NOMO-1 (cell line): Measurements from ENCODE around the gene HS1BP3.

Source experiments
- DNase-seq, 2 experiments: peaks; one replicate each; lab custom pipeline; 2025; ENCODE audit not compliant: unreplicated experiment in 2 of 2; lab: John Stamatoyannopoulos, UW

The HS1BP3 gene

DNA sequence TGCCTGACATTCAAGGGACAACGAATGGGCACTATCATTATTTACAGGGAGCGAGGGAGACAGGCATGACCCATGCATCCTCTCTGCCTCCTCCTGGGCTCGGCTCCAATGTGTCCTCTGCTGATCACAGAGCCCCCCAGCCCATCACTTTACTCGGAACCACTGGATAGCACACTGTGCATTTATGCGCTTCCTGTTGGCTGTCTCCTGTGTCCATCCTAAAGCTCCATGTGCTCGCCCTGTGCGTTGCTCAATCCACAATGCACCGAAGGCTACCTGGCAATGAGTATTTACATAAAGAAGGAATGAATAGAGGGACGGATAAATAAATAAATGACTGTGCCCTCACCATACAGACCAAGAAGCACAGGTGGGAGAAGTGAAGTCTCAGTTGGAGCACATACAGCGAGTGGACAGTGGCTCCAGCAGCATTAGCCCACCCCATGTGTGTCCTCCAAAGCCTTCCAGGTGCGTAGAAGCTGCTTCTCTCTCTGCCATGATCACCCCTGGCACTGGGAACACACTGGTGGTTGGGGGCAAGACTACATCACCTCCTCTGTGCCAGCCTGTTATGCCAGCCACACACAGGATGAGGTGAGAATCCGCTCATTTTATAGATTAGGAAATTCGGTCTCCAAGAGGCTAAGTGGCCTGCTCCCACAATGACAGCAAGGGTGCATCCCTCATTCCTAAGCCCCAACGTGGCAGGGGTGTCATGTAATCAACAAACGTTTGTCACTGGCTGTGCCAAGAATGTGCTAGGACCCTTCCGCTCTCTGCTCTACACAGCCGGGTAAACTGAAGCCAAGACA is 13.7 kb upstream of the HS1BP3 start:
- DNase-seq = no peak

DNA sequence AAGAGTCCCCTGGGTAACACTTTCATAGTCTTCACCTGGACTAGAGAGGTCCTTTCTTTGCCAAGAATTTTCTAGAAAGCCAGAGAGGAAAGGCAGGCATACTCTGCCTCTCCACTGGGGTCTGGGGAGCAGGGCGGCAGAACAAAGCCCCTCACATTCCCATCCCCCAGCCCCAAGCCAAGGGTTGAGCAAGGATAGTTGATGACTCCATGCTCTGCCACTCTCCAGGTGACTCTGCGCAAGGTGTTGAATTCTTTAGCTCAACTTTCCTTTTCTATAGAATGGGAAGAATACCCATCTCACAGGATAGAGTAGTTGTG is 13.1 kb upstream of the HS1BP3 start:
- no peak for DNase-seq

DNA sequence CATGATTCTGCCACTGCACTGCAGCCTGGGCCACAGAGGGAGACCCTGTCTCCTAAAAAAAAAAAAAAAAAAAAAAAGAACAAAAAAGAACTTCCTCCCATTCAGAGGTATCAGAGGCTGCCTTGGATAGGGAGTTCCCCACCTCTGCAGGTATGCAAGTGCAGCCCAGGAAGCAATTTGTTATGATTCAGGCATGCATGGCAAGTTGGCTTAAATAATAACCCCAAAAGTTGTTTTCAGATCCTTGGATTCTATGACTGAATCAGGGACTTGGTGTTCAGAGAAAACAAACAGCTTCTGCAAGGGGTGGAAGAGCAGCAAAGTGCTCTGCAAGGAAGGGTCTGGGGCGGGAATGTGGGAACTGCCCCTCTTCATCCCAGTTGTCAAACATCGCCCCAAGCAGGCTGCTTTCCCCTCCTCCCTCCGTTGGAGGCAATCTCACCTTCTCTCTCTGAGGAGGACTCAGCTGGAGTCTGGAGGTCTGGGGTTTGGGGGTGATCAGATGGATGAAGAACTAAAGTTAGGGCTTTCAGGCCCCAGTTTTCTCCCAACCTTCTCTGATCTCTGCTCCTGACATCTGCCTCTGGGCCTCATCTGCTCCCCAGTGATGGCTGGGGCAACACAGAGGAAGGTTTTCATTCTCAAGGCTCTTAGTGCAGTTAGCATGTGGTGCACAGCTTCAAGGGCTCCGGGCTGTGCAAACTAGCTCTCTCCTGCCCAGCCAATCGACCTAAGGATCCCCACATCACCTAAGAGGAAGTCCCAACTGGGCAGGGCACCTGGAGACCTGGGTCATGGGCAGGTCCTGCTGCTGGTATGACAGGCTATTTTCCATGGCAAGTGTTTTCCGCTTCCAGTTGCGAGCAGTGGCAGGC is 12.5 kb upstream of the HS1BP3 start:
- DNase-seq = no peak

DNA sequence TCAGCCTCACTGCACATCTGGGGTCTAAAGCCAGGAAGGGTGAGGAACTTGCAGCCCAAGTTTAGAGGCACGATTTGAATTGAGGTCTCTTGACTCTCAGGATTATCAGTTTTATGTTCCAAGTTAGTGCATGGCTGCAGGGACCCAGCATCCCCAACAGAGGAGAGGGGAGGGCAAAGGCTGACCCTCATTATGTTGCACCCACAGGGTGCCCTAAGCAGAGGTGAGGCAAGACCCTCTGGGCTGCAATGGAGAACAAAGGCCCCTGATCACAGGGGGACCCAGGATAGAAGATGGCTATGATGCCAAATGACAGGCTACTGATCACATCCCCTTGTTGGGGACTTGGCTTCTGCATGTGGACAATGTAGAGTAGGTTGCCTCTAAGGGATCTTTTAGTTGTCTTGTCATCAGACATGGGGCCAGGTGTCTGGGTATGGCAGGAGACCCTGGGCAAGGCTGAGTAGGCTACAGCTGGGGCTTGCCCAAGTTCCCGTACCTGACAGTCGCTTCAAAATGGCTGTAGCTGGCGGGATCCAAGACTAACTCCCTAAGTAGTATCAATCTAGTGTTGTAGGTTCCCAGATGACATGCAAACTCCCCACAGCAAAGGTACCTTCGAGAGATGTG is 11.5 kb upstream of the HS1BP3 start:
- no peak for DNase-seq

DNA sequence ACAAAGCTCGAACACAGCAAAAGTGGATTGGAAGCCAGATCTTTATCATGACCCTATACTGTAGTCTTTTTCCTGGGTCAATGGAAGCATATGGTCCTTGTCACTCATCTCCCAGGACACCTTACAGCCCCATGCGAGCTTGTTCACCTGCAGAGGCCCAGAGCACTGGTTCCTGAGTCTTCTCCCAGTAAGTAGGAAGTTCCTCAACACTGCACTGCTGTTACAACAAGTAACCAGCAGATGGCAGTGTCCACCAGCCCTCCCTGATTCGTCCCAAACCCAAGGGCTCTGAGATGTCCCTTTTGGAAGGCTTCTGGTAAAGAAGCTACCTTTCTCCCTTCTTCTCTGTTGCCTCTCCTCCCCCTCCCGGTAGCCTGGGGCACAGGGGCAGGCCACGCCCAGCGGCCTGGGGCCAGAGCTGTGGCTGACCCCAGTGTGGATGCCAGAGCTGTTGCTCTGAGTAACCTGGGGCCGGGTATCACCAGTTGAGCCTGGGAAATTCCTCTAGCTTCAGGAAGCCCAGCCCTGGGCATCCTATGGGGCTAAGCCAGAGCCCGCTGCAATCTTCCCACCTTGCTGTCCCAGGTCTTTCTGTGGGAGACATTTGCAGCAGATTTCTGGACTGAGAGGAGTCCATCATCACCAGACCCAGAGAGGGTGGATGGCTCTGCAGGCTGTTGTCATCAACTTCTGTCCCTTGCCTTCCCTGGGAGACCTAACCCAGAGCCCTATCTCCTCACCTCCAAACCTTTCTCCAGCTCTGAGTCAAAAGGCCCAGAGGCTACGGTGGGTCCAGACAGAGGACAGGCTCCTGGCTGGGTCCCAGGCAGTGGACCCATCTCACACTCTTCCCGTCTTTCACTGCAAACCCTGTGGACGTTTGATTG is 10.8 kb upstream of the HS1BP3 start:
- DNase-seq = peak; percentile 43 to 55

DNA sequence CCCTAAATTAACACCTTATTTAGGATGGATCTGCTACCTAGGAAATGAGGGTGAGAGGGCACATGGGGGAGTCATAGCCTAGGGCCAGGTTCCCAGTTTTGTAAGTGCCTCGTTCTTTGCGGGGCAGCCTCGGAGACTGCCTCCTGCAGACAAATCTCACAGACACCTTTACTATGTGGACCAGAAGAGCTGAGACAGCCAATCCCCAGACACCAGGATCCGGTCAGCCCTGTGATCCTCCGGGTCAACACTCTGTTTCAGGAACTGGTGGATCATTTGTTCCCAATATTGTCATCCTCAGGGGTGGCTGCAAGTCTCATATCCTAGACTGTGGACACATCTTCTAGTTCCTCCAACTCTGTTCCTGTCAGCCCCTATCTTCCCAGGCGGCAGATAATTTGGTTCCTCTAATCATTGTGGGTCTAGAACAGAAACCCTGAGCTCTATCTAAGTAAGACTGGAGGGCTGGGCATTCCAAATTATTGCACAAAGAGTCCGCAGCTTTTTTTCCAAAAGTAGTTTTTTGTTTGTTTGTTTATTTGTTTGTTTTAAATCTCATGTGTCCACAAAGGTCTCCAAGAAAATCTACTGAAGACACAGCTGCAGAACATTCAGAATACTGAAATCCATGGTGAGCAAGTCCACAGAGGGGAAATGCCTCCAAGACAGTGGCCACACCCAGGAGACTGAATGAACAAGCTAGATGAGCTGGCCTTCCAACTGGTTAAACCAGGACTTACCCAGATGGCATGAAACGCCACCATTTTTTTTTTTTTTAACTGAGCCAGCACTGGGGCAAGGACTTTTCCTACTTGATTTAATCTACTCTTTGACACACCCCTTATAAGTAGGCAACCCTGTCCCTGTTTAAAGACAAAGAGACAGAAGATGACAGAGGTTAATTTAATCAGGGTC is 9.9 kb upstream of the HS1BP3 start:
- peak in 1 of 2 experiments; percentile 55 for DNase-seq

DNA sequence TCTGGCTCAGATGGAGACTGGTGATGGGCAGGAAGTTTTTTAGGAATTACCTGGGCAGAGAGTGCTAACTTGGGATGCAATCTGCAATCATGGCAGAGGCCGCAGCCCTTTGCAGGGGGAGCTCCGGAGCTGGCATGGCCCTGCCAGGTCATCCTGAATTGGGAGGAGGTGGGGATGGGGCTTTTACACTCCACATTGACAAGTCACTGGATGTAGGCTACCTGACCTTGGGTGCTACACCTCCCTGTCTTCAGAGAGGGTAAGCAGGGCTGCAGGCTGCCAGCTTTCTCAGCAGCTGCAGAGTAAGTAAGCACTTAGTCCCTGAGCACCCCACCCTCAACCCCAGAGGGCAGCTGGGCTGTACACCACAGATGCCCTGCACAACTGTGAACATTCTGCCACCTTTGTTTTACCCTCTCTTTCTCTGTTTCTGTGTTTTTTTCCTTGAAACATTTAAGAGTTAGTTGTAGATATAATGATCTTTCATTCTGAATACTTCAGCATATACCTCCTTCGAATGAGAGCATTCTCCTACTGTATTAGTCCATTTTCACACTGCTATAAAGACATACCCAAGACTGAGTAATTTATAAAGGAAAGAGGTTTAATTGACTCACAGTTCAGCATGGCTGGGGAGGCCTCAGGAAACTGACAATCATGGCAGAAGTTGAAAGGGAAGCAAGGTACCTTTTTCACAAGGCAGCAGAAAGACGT is 6.8 kb upstream of the HS1BP3 start:
- no peak for DNase-seq

DNA sequence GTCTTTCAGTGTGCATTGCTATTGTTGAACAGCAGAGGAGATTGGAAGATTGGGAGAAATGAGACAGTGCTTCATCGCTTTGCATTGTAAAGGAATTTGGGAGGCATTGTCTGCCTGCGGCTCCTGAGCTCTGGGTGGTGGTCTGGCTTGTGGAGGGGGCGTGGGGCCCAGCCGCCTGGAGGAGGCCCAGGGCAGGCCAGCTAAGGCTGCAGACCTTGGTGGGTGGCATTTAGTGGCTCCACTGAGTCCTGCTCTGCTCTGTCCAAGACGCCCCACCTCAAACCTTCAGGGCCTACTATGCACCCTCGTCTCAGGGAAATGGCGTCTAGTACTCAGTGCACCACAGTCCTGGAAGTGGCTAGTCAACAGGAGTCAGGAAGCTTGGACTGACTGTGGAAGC is 5.7 kb upstream of the HS1BP3 start:
- no peak for DNase-seq

DNA sequence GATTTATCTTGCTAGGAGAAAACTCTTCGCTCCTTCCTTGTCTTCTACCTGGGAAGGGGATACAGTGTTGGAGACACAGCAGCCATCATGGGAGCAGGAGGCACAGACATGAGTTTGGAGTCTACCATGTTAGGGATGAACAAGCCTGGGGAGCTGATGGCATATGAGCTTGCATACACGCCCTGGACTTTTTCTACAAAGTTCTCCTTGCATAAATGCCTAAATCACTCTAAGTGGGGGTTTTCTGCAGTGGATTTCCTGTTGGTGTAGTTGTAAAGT is 3.6 kb upstream of the HS1BP3 start:
- DNase-seq = no peak

DNA sequence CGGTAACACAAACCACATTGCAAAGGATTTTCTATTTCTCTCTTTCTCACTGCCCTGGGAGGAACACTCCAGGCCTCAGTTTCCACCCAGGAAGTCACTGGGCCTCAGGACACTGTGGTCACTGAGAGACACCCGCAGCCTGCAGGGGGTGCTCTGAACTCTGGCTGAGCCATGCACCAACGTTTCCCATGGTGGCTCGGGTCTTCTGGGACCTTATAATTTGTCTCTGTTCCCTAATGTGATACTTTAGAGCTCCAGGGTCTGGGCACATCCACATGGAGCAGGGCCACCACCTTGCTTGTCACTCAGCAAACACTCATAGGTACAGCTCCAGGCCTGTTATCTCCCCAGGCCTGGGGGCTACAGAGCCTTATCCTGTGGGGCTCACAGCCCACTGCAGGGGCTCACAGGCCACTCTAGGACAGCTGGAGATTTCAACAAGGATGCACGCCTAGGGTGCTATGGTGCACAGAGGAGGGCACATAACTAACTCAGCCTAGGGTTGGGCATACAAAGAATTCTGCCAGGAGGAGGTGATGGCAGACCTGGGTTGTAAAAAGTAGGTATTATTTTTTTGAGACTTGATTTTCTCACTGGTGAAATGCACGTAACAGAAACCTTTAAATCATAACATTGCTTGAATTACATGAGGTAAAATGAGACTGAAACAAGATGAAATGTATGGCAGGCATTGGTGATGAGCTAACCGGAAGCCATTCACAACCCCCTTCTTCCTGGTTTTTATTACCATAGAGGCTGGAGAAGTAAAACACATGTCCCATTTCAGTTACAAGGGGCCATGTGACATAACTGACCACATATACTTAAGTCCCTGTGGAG is 3.0 kb upstream of the HS1BP3 start:
- DNase-seq = peak; percentile 52 to 67

DNA sequence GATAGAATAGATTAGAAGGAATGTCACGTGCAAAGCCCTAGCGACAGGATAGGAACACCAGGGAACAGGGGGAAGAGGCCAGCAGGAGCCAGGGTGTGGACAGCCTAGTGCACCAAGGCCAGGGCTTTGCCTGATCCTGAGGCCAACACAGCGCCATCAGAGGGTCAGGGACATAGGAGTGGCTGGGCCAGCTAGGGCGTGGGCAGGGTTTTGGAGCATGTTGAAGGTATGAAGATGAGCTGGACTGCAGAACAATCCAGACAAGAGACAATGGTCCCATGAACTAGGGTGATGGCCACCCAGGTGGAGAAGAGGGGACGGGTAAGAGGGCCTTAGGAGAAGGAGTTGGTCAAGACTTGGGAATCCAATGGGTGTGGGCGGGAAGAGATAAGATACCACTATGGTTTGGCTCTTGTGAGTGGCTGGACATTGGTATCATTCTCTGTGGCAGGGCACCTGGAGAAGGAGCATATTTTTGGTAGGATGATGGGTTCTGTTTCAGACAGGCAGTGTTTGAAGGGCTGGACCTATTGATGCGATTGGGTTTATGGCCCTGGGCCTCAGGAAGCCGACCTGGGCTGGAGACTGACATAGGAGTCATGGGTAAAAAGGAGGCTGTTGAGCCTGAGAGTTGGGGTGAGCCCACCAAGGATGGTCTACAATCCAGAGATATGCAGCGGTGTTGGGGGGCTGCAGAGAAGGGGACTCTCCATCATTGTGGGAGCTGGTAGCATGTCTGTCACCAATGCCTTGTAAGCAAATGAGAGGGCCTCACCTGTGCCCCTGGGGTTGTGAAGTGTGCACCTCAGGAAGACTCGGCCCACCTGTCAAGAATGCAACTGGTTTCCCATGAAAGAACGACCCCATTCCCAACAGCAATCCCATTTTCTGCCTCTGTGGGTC is 2.0 kb upstream of the HS1BP3 start:
- no peak for DNase-seq

DNA sequence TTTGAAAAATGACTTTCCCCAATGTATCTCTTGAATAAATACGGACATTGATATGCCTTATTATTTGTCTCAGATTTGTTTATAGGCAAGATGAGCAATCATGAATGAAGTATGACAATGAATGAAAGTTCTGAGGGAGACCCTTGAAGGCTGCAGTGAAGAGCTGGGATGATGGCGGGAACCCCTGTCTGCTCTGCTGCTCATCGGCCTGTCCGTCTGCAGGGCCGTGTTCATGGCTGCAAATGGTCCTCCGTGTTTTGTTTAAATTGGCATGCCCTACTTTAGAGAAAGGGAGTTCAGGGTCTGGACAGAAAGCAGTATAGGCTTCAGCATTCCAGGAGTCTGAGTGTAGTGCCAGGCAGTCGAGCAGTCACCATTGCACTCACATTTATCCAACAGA is 1.2 kb upstream of the HS1BP3 start:
- no peak for DNase-seq

DNA sequence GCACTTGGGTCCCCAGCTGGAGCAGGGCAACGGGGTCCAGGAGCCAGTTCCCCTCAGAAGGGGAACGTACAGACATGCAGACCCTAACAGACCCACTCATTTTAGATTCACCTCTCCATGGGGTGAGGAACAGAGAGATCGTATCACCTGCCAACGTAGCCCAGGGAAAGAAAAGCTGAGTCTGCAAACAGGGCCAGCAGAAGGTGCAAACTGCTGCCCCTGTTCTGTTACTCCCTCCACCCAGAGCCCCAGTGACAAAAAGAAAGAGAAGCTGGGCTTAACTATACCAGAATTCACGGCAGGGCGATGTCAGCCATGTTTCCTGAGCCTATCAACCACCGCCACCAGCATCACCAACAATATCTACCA is 817 bp upstream of the HS1BP3 start:
- DNase-seq = no peak

DNA sequence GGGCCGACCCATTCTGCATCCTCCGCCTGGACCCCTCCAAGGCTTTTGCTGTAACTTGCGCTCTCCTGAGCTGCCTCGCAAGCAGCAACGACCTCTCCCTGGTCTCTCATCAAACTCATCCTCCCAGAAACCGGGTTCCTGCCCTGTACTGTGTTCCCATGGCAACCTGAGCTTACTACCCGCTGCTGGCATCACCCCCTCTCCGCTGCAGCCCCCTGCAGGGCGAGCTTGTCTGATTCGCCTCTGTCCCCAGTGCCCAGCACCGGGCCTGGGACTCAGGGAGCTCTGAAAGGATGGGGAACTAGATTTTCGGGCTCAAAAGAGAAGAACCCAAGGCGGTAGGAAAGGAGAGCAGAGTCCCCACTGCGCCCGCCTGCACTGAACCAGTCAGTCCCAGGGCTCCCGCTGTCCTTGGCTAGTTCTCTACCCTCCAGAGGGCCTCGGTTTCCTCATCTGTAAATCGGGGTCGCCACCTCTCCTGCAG is 463 bp downstream of the HS1BP3 start:
- peak; percentile 22 to 63 for DNase-seq

DNA sequence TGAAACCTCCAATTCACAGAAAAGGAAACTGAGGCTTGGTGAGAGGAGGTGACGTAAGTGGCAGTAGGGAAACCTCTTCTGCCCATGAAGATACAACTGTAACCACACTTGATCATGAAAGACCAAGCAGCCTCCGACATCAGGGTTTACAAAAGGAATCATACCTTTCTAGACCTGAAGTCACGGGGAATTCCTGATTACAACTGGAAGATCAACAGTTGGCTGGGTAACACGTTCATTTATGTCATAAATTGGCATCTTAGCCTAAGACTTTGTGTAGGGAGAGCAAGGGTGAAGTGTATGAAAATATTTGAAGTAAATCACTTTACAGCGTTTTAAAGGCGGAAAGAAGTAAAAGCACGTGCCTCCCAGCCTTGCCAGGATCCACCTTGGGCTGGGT is 922 bp downstream of the HS1BP3 start:
- DNase-seq = no peak

DNA sequence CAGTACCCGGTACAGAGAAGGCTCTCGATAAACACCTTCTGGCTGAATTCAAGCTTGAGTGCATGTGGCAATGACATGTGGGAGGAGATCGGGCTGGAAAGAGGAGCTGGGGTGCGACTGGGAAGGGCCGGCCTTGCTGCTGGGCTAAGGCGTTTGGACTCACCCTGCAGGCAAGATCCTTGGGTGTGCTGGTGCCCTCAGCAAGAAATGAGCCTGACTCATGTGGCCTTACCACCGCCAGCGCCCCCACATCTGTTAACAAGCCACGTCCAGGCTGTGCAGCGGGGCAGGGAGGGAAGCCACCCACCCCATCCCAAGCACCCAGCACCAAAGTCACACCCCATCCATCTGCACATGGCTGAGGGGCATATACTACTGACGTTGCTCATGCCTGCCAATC is 1.3 kb downstream of the HS1BP3 start:
- DNase-seq = no peak

DNA sequence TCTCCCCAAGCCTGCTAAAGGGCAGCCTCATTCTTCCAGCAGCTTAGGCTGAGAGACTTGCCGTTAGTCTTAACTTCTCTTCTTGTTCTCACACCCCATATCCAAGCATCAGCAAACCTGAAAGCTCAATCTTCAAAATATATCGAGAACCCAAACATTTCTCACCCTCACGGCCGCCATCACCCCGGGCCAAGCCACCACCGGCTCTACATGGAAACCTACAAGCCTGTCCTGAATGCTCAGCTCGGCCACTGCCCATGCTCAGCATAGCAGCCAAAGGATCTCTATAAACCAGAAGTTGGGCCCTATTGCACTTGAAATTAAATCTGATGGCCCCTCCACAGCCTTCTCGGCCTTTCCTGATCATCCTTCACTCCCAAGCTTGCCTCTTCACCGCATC is 2.1 kb downstream of the HS1BP3 start:
- no peak for DNase-seq
